ENCODE data around the gene HOXD9. TPM values are rescaled to one million over a fixed set of nuclear protein-coding genes. Genes with fewer than 3 reads are reported as not detected.
A peak's percentile ranks its signal among the peaks of the same experiment; 100 is the strongest.

Gene HOXD9
- total RNA-seq, 1 experiment from 2014 or later = not detected

DNA sequence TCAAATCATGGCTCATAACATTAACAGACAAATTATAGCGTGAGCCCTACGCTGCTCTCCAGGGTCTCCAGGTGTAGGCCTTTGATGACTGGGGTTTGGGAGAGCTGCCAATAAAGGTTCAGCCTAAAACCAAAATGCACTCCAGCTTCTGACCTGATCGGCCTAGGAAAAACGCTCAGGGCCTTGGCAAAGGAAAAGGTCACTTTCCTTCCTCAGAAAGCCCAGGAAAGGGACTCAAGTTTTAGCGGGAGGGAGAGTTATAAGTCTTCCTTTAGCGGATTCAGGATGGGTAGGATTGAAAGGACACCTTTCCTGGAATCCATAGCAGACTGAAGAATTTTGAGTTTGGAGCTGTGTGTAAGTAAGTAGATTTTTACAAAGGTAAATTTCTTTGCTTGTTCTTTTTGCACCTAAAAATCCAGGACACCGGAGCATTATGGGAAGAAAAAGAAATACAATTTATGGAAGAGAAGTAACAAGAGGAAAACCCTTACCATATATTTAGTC is 47.5 kb upstream of the HOXD9 start:
- Mint-ChIP-seq H3K36me3 (no peaks in the 10 kb centered on the region), H3K4me3 (peak overlapping the region; percentile 36), H3K27me3 (ENCODE audit: low read depth) (peaks cover 100% of the 10 kb centered on the region), H3K4me1 (peaks cover 33% of the 10 kb centered on the region), H3K27ac (no peak overlapping the region), H3K9me3 (no peaks in the 10 kb centered on the region)
- POLR2A ChIA-PET = no interaction called here
- TF ChIP-seq CBFB (CRISPR knock-in tag; IDR thresholded peaks at IDR 0.05; ENCODE audit: low read depth) (no peak), KAT7 (CRISPR knock-in tag; IDR thresholded peaks at IDR 0.05; ENCODE audit: borderline replicate concordance) (no peak), SP1 (CRISPR knock-in tag; conservative IDR thresholded peaks at IDR 0.05) (no peak), TEAD4 (CRISPR knock-in tag; IDR thresholded peaks at IDR 0.05) (no peak), TEAD1 (CRISPR knock-in tag; IDR thresholded peaks at IDR 0.05) (no peak), FOXP1 (CRISPR knock-in tag; IDR thresholded peaks at IDR 0.05; ENCODE audit: borderline replicate concordance) (no peak)
- no peak for DNase-seq (ENCODE audit: low spot score)
- CTCF ChIA-PET = interaction anchor here (0.8 to 1.9 kb wide), 2 partner anchors 10 to 23 kb away, joined by 3 to 11 read pairs; no protein-coding TSS in a partner anchor
- ATAC-seq = no peak

- ChIA-PET CTCF (interaction anchor here (0.8 to 1.9 kb wide), 2 partner anchors 10 to 22 kb away, joined by 3 to 11 read pairs; no protein-coding TSS in a partner anchor), POLR2A (no interaction called here)
- Mint-ChIP-seq H3K4me1 (peaks cover 33% of the 10 kb centered on the region), H3K36me3 (no peaks in the 10 kb centered on the region), H3K27ac (no peak overlapping the region), H3K27me3 (ENCODE audit: low read depth) (peaks cover 98% of the 10 kb centered on the region), H3K4me3 (peak overlapping the region; percentile 36), H3K9me3 (no peaks in the 10 kb centered on the region)
- DNase-seq (ENCODE audit: low spot score) = no peak
- no peak for TF ChIP-seq FOXK1 (CRISPR knock-in tag; IDR thresholded peaks at IDR 0.05)
- TF ChIP-seq KAT7 (CRISPR knock-in tag; IDR thresholded peaks at IDR 0.05; ENCODE audit: borderline replicate concordance) = no peak
- no peak for TF ChIP-seq TP53 (CRISPR knock-in tag; IDR thresholded peaks at IDR 0.05)
- no peak for TF ChIP-seq MLX (CRISPR knock-in tag; IDR thresholded peaks at IDR 0.05)
- no peak for TF ChIP-seq ZNF423 (CRISPR knock-in tag; IDR thresholded peaks at IDR 0.05)
- TF ChIP-seq, protein P1, sequence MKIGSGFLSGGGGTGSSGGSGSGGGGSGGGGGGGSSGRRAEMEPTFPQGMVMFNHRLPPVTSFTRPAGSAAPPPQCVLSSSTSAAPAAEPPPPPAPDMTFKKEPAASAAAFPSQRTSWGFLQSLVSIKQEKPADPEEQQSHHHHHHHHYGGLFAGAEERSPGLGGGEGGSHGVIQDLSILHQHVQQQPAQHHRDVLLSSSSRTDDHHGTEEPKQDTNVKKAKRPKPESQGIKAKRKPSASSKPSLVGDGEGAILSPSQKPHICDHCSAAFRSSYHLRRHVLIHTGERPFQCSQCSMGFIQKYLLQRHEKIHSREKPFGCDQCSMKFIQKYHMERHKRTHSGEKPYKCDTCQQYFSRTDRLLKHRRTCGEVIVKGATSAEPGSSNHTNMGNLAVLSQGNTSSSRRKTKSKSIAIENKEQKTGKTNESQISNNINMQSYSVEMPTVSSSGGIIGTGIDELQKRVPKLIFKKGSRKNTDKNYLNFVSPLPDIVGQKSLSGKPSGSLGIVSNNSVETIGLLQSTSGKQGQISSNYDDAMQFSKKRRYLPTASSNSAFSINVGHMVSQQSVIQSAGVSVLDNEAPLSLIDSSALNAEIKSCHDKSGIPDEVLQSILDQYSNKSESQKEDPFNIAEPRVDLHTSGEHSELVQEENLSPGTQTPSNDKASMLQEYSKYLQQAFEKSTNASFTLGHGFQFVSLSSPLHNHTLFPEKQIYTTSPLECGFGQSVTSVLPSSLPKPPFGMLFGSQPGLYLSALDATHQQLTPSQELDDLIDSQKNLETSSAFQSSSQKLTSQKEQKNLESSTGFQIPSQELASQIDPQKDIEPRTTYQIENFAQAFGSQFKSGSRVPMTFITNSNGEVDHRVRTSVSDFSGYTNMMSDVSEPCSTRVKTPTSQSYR (CRISPR knock-in tag; IDR thresholded peaks at IDR 0.05) = no peak
- TF ChIP-seq FOXP1 (CRISPR knock-in tag; IDR thresholded peaks at IDR 0.05; ENCODE audit: borderline replicate concordance) = no peak
- no peak for TF ChIP-seq HMGA2 (CRISPR knock-in tag; IDR thresholded peaks at IDR 0.05)
- no peak for TF ChIP-seq JAZF1 (CRISPR knock-in tag; IDR thresholded peaks at IDR 0.05)
- TF ChIP-seq, protein P2, sequence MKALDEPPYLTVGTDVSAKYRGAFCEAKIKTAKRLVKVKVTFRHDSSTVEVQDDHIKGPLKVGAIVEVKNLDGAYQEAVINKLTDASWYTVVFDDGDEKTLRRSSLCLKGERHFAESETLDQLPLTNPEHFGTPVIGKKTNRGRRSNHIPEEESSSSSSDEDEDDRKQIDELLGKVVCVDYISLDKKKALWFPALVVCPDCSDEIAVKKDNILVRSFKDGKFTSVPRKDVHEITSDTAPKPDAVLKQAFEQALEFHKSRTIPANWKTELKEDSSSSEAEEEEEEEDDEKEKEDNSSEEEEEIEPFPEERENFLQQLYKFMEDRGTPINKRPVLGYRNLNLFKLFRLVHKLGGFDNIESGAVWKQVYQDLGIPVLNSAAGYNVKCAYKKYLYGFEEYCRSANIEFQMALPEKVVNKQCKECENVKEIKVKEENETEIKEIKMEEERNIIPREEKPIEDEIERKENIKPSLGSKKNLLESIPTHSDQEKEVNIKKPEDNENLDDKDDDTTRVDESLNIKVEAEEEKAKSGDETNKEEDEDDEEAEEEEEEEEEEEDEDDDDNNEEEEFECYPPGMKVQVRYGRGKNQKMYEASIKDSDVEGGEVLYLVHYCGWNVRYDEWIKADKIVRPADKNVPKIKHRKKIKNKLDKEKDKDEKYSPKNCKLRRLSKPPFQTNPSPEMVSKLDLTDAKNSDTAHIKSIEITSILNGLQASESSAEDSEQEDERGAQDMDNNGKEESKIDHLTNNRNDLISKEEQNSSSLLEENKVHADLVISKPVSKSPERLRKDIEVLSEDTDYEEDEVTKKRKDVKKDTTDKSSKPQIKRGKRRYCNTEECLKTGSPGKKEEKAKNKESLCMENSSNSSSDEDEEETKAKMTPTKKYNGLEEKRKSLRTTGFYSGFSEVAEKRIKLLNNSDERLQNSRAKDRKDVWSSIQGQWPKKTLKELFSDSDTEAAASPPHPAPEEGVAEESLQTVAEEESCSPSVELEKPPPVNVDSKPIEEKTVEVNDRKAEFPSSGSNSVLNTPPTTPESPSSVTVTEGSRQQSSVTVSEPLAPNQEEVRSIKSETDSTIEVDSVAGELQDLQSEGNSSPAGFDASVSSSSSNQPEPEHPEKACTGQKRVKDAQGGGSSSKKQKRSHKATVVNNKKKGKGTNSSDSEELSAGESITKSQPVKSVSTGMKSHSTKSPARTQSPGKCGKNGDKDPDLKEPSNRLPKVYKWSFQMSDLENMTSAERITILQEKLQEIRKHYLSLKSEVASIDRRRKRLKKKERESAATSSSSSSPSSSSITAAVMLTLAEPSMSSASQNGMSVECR (CRISPR knock-in tag; IDR thresholded peaks at IDR 0.05; ENCODE audit: borderline replicate concordance) = no peak
- no peak for TF ChIP-seq GABPB1 (CRISPR knock-in tag; IDR thresholded peaks at IDR 0.05)
- no peak for TF ChIP-seq ZNF263 (CRISPR knock-in tag; IDR thresholded peaks at IDR 0.05; ENCODE audit: low read depth)
- no peak for TF ChIP-seq ZBTB21 (CRISPR knock-in tag; IDR thresholded peaks at IDR 0.05; ENCODE audit: borderline replicate concordance)
- no peak for TF ChIP-seq E2F5 (CRISPR knock-in tag; IDR thresholded peaks at IDR 0.05)
- TF ChIP-seq, protein P3, sequence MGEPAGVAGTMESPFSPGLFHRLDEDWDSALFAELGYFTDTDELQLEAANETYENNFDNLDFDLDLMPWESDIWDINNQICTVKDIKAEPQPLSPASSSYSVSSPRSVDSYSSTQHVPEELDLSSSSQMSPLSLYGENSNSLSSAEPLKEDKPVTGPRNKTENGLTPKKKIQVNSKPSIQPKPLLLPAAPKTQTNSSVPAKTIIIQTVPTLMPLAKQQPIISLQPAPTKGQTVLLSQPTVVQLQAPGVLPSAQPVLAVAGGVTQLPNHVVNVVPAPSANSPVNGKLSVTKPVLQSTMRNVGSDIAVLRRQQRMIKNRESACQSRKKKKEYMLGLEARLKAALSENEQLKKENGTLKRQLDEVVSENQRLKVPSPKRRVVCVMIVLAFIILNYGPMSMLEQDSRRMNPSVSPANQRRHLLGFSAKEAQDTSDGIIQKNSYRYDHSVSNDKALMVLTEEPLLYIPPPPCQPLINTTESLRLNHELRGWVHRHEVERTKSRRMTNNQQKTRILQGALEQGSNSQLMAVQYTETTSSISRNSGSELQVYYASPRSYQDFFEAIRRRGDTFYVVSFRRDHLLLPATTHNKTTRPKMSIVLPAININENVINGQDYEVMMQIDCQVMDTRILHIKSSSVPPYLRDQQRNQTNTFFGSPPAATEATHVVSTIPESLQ (CRISPR knock-in tag; IDR thresholded peaks at IDR 0.05) = no peak
- TF ChIP-seq, protein P4, sequence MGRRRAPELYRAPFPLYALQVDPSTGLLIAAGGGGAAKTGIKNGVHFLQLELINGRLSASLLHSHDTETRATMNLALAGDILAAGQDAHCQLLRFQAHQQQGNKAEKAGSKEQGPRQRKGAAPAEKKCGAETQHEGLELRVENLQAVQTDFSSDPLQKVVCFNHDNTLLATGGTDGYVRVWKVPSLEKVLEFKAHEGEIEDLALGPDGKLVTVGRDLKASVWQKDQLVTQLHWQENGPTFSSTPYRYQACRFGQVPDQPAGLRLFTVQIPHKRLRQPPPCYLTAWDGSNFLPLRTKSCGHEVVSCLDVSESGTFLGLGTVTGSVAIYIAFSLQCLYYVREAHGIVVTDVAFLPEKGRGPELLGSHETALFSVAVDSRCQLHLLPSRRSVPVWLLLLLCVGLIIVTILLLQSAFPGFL (CRISPR knock-in tag; IDR thresholded peaks at IDR 0.05; ENCODE audit: borderline replicate concordance) = no peak
- ATAC-seq = no peak
These were observed 47.0 kb upstream of the HOXD9 start for GRCh38 chr2:176075481-176075880.

All from WTC11 (cell line).